OCI-LY3 (cell line): ENCODE results near the gene SCP2.

Source experiments
- H2AFZ ChIP-seq: fragments of 200-600, 300-600 bp; shearing (Covaris generic); 2 replicates; pipeline ENCODE4 v1.6.0; 2014; ENCODE audit warnings: antibody characterized with exemption, low read depth, low read length
- H3K27ac ChIP-seq: fragments of 200-600, 300-600 bp; sonication (generic); 2 replicates; pipeline ENCODE4 v1.5.1; 2014; ENCODE audit warnings: mild to moderate bottlenecking, low read length, moderate library complexity, mixed read lengths
- H3K27me3 ChIP-seq: fragments of 200-600, 300-600 bp; sonication (generic); 2 replicates; pipeline ENCODE4 v1.6.1; 2014; ENCODE audit warnings: low read depth, low read length, mixed read lengths
- H3K36me3 ChIP-seq: fragments of 200-600, 300-600 bp; sonication (generic); replicated peaks from 2 replicates; pipeline ENCODE3; 2014; ENCODE audit warnings: low read depth, low read length, mixed read lengths
- H3K4me1 ChIP-seq: fragments of 300-600, 200-600 bp; sonication (generic); 2 replicates; pipeline ENCODE4 v1.6.1; 2014; ENCODE audit warnings: low read length, mixed read lengths
- H3K4me2 ChIP-seq: fragments of 200-600, 300-600 bp; sonication (generic); 2 replicates; pipeline ENCODE4 v1.6.1; 2014; ENCODE audit warnings: low read length, mixed read lengths
- H3K4me3 ChIP-seq: fragments of 300-600, 200-600 bp; sonication (generic); 2 replicates; pipeline ENCODE4 v1.5.1; 2014; ENCODE audit warnings: antibody characterized with exemption, mild to moderate bottlenecking, low read length, moderate library complexity
- H3K79me2 ChIP-seq: fragments of 300-600, 200-600 bp; shearing (Covaris generic); 2 replicates; pipeline ENCODE4 v1.6.1; 2014; ENCODE audit warnings: mild to moderate bottlenecking, low read length, mixed read lengths
- H3K9ac ChIP-seq: fragments of 300-600, 200-600 bp; shearing (Covaris generic); 2 replicates; pipeline ENCODE4 v1.6.0; 2014; ENCODE audit warnings: mild to moderate bottlenecking, low read length, moderate library complexity
- H3K9me3 ChIP-seq: fragments of 200-600, 300-600 bp; shearing (Covaris generic); 2 replicates; pipeline ENCODE4 v1.6.1; 2014; ENCODE audit warnings: low read length, mixed read lengths; ENCODE audit not compliant: insufficient read depth
- H4K20me1 ChIP-seq: fragments of 200-600, 300-600 bp; sonication (generic); 2 replicates; pipeline ENCODE4 v1.6.1; 2016; ENCODE audit warnings: low read length, mixed read lengths; ENCODE audit not compliant: insufficient read depth
- EZH2phosphoT487 ChIP-seq: fragments of 200-600 bp; shearing (Covaris generic); IDR thresholded peaks from 2 replicates; pipeline ENCODE4 v1.6.1; 2018; ENCODE audit warnings: antibody characterized with exemption, mixed run types, low read depth
- TF ChIP-seq, protein P1 (sequence below): fragments of 200-600, 300-600 bp; sonication (generic); IDR thresholded peaks from 2 replicates; pipeline ENCODE4 v1.5.1; 2014; ENCODE audit warnings: antibody characterized with exemption, low read length, low read depth

Gene SCP2

DNA sequence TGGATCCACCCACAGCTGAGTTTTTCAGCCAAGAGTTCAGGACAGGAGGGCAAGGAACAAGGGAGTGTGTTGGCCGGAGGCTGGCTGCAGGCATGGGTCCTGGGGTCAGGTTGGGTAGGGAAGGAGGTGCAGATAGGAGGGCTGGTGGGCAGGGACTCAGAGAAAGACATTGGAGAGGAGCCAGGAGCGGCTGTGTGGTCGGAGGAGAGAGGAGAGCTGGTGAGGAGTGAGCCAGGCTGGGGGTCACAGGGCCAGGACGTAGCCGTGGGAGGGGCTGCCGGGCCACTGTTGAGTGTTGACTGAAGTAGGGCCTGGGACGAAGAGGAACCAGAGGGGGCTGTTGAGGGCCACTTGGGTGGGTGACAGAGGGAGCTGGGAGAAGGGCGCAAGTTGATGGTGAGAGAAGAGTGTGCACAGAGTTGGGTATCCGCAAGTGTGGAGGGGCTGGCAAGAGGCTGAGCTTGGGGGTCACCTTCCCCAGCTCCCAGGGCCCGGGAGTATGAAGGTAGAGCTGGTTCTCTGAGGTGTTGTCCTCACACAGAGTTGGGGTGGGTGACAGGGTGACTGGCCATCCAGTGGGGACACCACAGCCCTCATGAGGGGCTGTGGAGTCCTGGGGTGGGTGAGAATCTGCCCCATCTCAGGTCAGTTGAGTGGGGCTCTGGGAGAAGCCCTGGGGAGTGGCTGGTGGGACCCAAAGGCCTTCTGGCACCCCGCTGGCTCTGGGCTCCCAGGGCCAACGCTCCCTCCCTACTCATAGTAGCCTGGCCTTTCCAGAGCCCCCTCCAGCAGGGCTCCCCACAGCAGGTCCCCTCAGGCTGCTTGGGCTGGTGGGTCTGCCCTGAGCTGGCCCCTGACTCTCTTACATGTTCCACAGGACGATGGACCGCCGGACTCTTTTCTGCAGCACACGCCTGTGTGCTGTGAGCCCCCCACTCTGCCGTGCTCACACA is 156.8 kb downstream of the SCP2 start:
- Histone ChIP-seq H4K20me1 (no peaks in the 10 kb centered on the region), H3K79me2 (no peaks in the 10 kb centered on the region), H2AFZ (no peak overlapping the region), H3K4me1 (no peaks in the 10 kb centered on the region), H3K4me3 (no peak overlapping the region), H3K27ac (no peak overlapping the region), H3K36me3 (no peaks in the 10 kb centered on the region), H3K9me3 (no peaks in the 10 kb centered on the region), H3K4me2 (no peak overlapping the region), H3K9ac (no peak overlapping the region), H3K27me3 (no peaks in the 10 kb centered on the region)
- TF ChIP-seq, protein P1, sequence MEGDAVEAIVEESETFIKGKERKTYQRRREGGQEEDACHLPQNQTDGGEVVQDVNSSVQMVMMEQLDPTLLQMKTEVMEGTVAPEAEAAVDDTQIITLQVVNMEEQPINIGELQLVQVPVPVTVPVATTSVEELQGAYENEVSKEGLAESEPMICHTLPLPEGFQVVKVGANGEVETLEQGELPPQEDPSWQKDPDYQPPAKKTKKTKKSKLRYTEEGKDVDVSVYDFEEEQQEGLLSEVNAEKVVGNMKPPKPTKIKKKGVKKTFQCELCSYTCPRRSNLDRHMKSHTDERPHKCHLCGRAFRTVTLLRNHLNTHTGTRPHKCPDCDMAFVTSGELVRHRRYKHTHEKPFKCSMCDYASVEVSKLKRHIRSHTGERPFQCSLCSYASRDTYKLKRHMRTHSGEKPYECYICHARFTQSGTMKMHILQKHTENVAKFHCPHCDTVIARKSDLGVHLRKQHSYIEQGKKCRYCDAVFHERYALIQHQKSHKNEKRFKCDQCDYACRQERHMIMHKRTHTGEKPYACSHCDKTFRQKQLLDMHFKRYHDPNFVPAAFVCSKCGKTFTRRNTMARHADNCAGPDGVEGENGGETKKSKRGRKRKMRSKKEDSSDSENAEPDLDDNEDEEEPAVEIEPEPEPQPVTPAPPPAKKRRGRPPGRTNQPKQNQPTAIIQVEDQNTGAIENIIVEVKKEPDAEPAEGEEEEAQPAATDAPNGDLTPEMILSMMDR: no peak
- no peak for TF ChIP-seq EZH2phosphoT487

DNA sequence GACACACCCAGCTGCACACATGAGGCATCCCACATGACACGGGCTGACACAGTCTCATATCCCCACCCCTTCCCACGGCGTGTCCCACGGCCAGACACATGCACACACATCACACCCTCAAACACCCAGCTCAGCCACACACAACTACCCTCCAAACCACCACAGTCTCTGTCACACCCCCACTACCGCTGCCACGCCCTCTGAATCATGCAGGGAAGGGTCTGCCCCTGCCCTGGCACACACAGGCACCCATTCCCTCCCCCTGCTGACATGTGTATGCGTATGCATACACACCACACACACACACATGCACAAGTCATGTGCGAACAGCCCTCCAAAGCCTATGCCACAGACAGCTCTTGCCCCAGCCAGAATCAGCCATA is 157.5 kb downstream of the SCP2 start:
- Histone ChIP-seq H3K9me3 (no peaks in the 10 kb centered on the region), H4K20me1 (no peaks in the 10 kb centered on the region), H3K9ac (no peak overlapping the region), H3K27me3 (no peaks in the 10 kb centered on the region), H3K36me3 (no peaks in the 10 kb centered on the region), H3K4me2 (no peak overlapping the region), H3K27ac (no peak overlapping the region), H3K79me2 (no peaks in the 10 kb centered on the region), H3K4me3 (no peak overlapping the region), H3K4me1 (no peaks in the 10 kb centered on the region), H2AFZ (no peak overlapping the region)
- TF ChIP-seq EZH2phosphoT487: no peak
- TF ChIP-seq, protein P1: no peak

DNA sequence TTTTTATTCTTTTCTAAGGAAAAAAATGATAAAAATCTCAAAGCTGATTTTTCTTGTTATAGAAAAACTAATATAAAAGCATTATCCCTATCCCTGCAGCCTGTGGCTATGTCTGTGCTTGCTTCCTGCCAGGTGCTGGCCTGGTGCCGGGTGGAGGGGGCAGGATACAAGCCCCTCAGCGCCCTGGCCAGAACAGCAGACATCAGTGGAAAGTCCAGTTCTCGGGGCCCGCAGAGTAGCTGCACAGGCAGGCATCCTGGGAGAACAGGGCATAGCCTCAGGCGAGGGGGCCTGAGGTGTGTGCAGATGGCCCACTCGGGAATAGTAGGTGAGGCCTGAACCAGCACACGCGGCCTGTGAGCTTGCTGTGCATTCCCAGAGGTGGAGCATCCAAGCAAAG is 158.3 kb downstream of the SCP2 start:
- TF ChIP-seq EZH2phosphoT487: no peak
- TF ChIP-seq, protein P1: no peak
- no peaks in the 10 kb centered on the region for H3K4me1 ChIP-seq
- no peaks in the 10 kb centered on the region for H4K20me1 ChIP-seq
- no peak overlapping the region for H3K27ac ChIP-seq
- H3K9ac ChIP-seq: no peak overlapping the region
- no peak overlapping the region for H3K4me2 ChIP-seq
- H3K27me3 ChIP-seq: no peaks in the 10 kb centered on the region
- H3K9me3 ChIP-seq: no peaks in the 10 kb centered on the region
- no peak overlapping the region for H2AFZ ChIP-seq
- no peaks in the 10 kb centered on the region for H3K79me2 ChIP-seq
- H3K4me3 ChIP-seq: no peak overlapping the region
- H3K36me3 ChIP-seq: no peaks in the 10 kb centered on the region

DNA sequence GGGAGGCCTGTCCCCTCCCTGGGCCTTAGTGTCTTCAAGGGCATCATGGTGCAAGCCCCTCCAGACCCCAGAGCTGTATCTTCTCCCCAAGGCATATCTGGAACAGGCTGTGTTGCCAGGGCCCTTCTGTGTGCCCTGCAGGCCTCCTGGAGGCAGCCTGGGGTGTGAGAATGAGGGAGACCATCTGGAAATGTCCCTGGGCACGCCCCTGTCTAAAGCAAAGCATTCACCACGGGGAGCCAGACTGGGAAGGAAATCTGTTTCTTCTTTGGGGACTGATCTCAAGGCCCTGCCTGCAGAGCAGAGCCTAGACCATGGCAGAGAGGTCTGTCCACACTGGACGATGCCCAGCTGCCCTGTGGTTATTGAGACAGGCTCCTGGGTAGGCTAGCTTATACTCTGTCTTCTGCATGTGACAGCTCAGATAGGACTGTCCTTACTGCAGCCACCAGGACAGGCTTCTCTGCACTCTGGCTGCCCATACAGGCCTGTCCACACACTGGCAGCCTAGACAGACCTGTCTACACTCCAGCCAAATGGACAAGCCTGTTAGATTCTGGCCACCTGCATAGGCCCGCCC is 159.5 kb downstream of the SCP2 start:
- Histone ChIP-seq H3K36me3 (no peaks in the 10 kb centered on the region), H3K4me1 (no peaks in the 10 kb centered on the region), H3K27ac (no peak overlapping the region), H3K9me3 (no peaks in the 10 kb centered on the region), H3K9ac (no peak overlapping the region), H3K4me3 (no peak overlapping the region), H3K79me2 (no peaks in the 10 kb centered on the region), H2AFZ (no peak overlapping the region), H3K4me2 (no peak overlapping the region), H3K27me3 (no peaks in the 10 kb centered on the region), H4K20me1 (no peaks in the 10 kb centered on the region)
- TF ChIP-seq EZH2phosphoT487: no peak
- TF ChIP-seq, protein P1: no peak
